GM12878 (cell line): Measurements from ENCODE around the gene LIX1L. TPM values are rescaled to one million over a fixed set of nuclear protein-coding genes. Genes with fewer than 3 reads are reported as not detected.

Experiments used
- ATAC-seq: fragments of 200-7000 bp; cut with Tn5 transposase; 3 replicates; pipeline ENCODE4 v1.9.1; 2020; ENCODE audit warnings: mild to moderate bottlenecking, moderate library complexity
- Bru-seq: library from RNA; stranded (reverse); fragments of 400-500 nt; gene quantifications from one replicate; lab custom pipeline; 2021; lab: Mats Ljungman, UMichigan
- BruChase-seq, 2 experiments: library from RNA; stranded (reverse); fragments of 400-500 nt; gene quantifications; one replicate each; lab custom pipeline; 2021; lab: Mats Ljungman, UMichigan
- BruUV-seq: library from RNA; stranded (reverse); fragments of 400-500 nt; replicated peaks from 2 replicates; lab custom pipeline; 2021; lab: Mats Ljungman, UMichigan
- CTCF ChIA-PET: fragments of 300-600 bp; sonication (Branson Sonifier 250); formaldehyde crosslinking; extraction: SDS; loops from one replicate; lab custom pipeline; 2021; ENCODE audit warnings: inconsistent platforms; lab: Yijun Ruan, JAX
- POLR2A ChIA-PET: fragments of 350-600 bp; formaldehyde crosslinking; extraction: SDS; loops from one replicate; lab custom pipeline; 2021; ENCODE audit warnings: inconsistent platforms; lab: Charles Lee
- RAD21 ChIA-PET: fragments of 300-600 bp; sonication (Branson Sonifier 250); formaldehyde crosslinking; loops from one replicate; lab custom pipeline; 2023; ENCODE audit warnings: antibody characterized with exemption; ENCODE audit not compliant: unreplicated experiment; lab: Charles Lee
- SMC1A ChIA-PET: fragments of 300-600 bp; sonication (Branson Sonifier 250); formaldehyde crosslinking; loops from one replicate; lab custom pipeline; 2023; ENCODE audit not compliant: unreplicated experiment, uncharacterized antibody; lab: Charles Lee
- DNase-seq: peaks from one replicate; pipeline ENCODE4 v3.0.0-alpha.2; 2011; ENCODE audit warnings: low read depth, low spot score
- FAIRE-seq: peaks from 3 replicates; lab custom pipeline; 2011; peaks lifted over from hg19 to GRCh38; lab: Jason Lieb, UNC
- H2AFZ ChIP-seq: 2 replicates; pipeline ENCODE4 v1.6.0; 2011; ENCODE audit warnings: low read depth, low read length, control low read depth; ENCODE audit not compliant: control insufficient read depth
- H3K27ac ChIP-seq: 2 replicates; pipeline ENCODE4 v1.5.1; 2011; ENCODE audit warnings: control low read depth; ENCODE audit not compliant: control insufficient read depth, insufficient read depth
- H3K27me3 ChIP-seq, 2 experiments: replicated peaks in 1 of 2; 2 replicates each; pipeline versions ENCODE4 v1.6.0 to v1.6.1; 2011; ENCODE audit warnings: low read length in 1 of 2; ENCODE audit not compliant: control insufficient read depth in 2 of 2, insufficient read depth in 2 of 2
- H3K36me3 ChIP-seq, 2 experiments: 2 replicates each; pipeline ENCODE4 v1.5.1; 2011; ENCODE audit warnings: low read length in 1 of 2; ENCODE audit not compliant: control insufficient read depth in 2 of 2, insufficient read depth in 2 of 2
- H3K4me1 ChIP-seq: 2 replicates; pipeline ENCODE4 v1.6.1; 2011; ENCODE audit warnings: mild to moderate bottlenecking, low read length, moderate library complexity, mixed read lengths; ENCODE audit not compliant: control insufficient read depth, insufficient read depth
- H3K4me2 ChIP-seq: 2 replicates; pipeline ENCODE4 v1.6.0; 2011; ENCODE audit warnings: control low read depth; ENCODE audit not compliant: control insufficient read depth, insufficient read depth
- H3K4me3 ChIP-seq: fragments of 200-600 bp; sonication (generic); 2 replicates; pipeline ENCODE4 v1.5.1; 2016
- H3K79me2 ChIP-seq: 2 replicates; pipeline ENCODE4 v1.6.0; 2011; ENCODE audit warnings: low read length; ENCODE audit not compliant: control insufficient read depth, insufficient read depth
- H3K9ac ChIP-seq: 2 replicates; pipeline ENCODE4 v1.8.0; 2011; ENCODE audit warnings: low read length, control low read depth, mixed read lengths; ENCODE audit not compliant: control insufficient read depth, insufficient read depth
- H3K9me3 ChIP-seq: replicated peaks from 3 replicates; pipeline ENCODE4 v1.5.1; 2011; ENCODE audit warnings: mild to moderate bottlenecking, low read length; ENCODE audit not compliant: control insufficient read depth, insufficient read depth
- H4K20me1 ChIP-seq: 2 replicates; pipeline ENCODE4 v1.6.0; 2011; ENCODE audit not compliant: control insufficient read depth, insufficient read depth
- IRF5 ChIP-seq: fragments of 450-650 bp; IDR thresholded peaks from 2 replicates; pipeline ENCODE4 v1.6.1; 2017; ENCODE audit warnings: borderline replicate concordance
- PRDM15 ChIP-seq: fragments of 450-650 bp; formaldehyde crosslinking; IDR thresholded peaks from 2 replicates; pipeline ENCODE4 v1.4.0; 2020; ENCODE audit warnings: mild to moderate bottlenecking, moderate library complexity
- ZNF592 ChIP-seq: fragments of 450-650 bp; IDR thresholded peaks from 2 replicates; pipeline ENCODE4 v1.6.1; 2017; ENCODE audit warnings: mild to moderate bottlenecking, moderate library complexity
- WGBS: methylation state at CpG from one replicate; pipeline ENCODE4 v1.1.6; 2016; ENCODE audit warnings: low lambda C conversion rate; ENCODE audit not compliant: insufficient replicate concordance, insufficient coverage; ENCODE audit errors: missing lambda C conversion rate; 5-methylcytosine and 5-hydroxymethylcytosine counted together
- in situ Hi-C: fragments of 300-500 bp; cut with MboI; formaldehyde crosslinking; loops from 9 replicates; pipeline ENCODE4 v1.14.3; 2018; ENCODE audit warnings: mixed read lengths
- intact Hi-C: fragments of 100-400 bp; cut with micrococcal nuclease; formaldehyde crosslinking; loops from one replicate; pipeline ENCODE4 v1.14.2; 2022; ENCODE audit not compliant: unreplicated experiment
- long read RNA-seq, 2 experiments: library from polyadenylated mRNA; unstranded; transcript quantifications; one replicate each; pipeline ENCODE4 v2.0.0, GENCODE V29; 2019 to 2020
- polyA minus RNA-seq, 3 experiments: library from RNA; depleted of rRNA, polyadenylated mRNA; stranded (reverse); fragments of >200 nt; gene quantifications; 2 replicates each; pipeline ENCODE4 v1.2.3, GENCODE V29; 2011
- polyA plus RNA-seq, 11 experiments: library from polyadenylated mRNA; depleted of rRNA in 4 of 11; unstranded in 6 of 11; stranded (reverse) in 5 of 11; fragments of >200 nt; fragmentation: Nextera tagmentation in 4 of 11; fragmentation: Illumina TruSeq in 1 of 11; extraction: Ambion mirVana in 4 of 11; extraction: Trizol in 1 of 11; gene quantifications; 1 replicate in 1 of 11; 2 replicates in 10 of 11; pipeline versions ENCODE4 v1.2.1 to v1.2.3, GENCODE V29; 2011 to 2016; ENCODE audit warnings: inconsistent platforms in 2 of 11, missing spikeins in 2 of 11, low read depth in 1 of 11
- total RNA-seq, 4 experiments: library from RNA; depleted of rRNA in 3 of 4; stranded (reverse); fragments of >200 nt in 3 of 4; fragmentation: Illumina TruSeq in 1 of 4; extraction: Trizol in 1 of 4; gene quantifications; 2 replicates each; pipeline versions ENCODE4 v1.2.1 to v1.2.3, GENCODE V29; 2013 to 2021

The LIX1L gene
- 6.9 and 7.7 TPM in 2 replicates for total RNA-seq (2013; cell fraction: nucleolus; rRNA removed)
- total RNA-seq (2014; rRNA removed): 16.7 and 19.7 TPM in 2 replicates
- total RNA-seq (2014; rRNA removed; fragmentation: Illumina TruSeq; extraction: Trizol): 13.9 and 15.2 TPM in 2 replicates
- 23.4 and 23.6 TPM in 2 replicates for total RNA-seq (2021)
- polyA plus RNA-seq (2011; ENCODE audit: low read depth): 6.3 TPM
- 48.2 and 53.1 TPM in 2 replicates for polyA plus RNA-seq (2011; rRNA removed)
- polyA plus RNA-seq (2011; cell fraction: cytosol; rRNA removed): 35.5 and 51.0 TPM in 2 replicates
- polyA plus RNA-seq (2011; cell fraction: nucleus; rRNA removed): 7.8 and 10.5 TPM in 2 replicates
- 9.9 and 10.2 TPM in 2 replicates for polyA plus RNA-seq (2012)
- polyA plus RNA-seq (2014; fragmentation: Illumina TruSeq; extraction: Trizol): 18.4 and 20.0 TPM in 2 replicates
- polyA plus RNA-seq (2014; fragmentation: Nextera tagmentation; extraction: Ambion mirVana): 10 to 100 TPM in 1 of 2 experiments, 1 to 10 TPM in 1; 5.5 to 12.2 TPM
- polyA plus RNA-seq (2014; rRNA removed): 19.4 and 21.9 TPM in 2 replicates
- 10 to 100 TPM in 1 of 2 experiments, 1 to 10 TPM in 1; 9.9 to 10.3 TPM for polyA plus RNA-seq (2016; fragmentation: Nextera tagmentation; extraction: Ambion mirVana)
- 24.7 and 26.5 TPM in 2 replicates for polyA minus RNA-seq (2011; rRNA and poly(A)+ RNA removed)
- polyA minus RNA-seq (2011; cell fraction: cytosol; rRNA and poly(A)+ RNA removed): 11.0 and 11.3 TPM in 2 replicates
- polyA minus RNA-seq (2011; cell fraction: nucleus; rRNA and poly(A)+ RNA removed): 2.7 and 4.4 TPM in 2 replicates
- Bru-seq, nascent RNA: percentile 71 among the genes with signal in this experiment
- BruChase-seq, experiment 1, labeled RNA remaining after a 6-hour chase: percentile 83 among the genes with signal in this experiment
- percentile 72 among the genes with signal in this experiment for BruChase-seq, experiment 2, labeled RNA remaining after a 2-hour chase
- long read RNA-seq, experiment 1, partial matches to known transcripts: 0 of 4 reads
- long read RNA-seq, experiment 1, other reads (novel, unspliced or antisense): 2 of 4 reads
- long read RNA-seq, experiment 2, transcript LIX1L-201 (6 exons, 3,975 nt): major isoform, 5 of 11 reads
- long read RNA-seq, experiment 2, partial matches to known transcripts: 0 of 11 reads
- long read RNA-seq, experiment 2, other reads (novel, unspliced or antisense): 6 of 11 reads

GRCh38 chr1:145957443-145958319 is at the start of gene LIX1L:
LIX1L (minus strand) TSS chr1:145958017; CDS start chr1:145957927, 90 bp downstream.
- intact Hi-C loops (loop anchor here (2.0 kb wide), 2 partner anchors 19 to 31 kb away; partner anchors contain the start of gene RBM8A), in situ Hi-C loops (no loop called here)
- WGBS: under 1% methylated on average over 39 of the region's 60 CpGs
- Histone ChIP-seq H2AFZ (peak within 1 kb of the TSS; percentile 77), H3K4me1 (peaks cover 8% of the 10 kb centered on the region), H4K20me1 (no peaks in the 10 kb centered on the region), H3K4me3 (peak within 1 kb of the TSS; percentile 78), H3K27me3 (no peaks in the 10 kb centered on the region; a peak in 1 of 4 replicates), H3K36me3 (no peaks in the 10 kb centered on the region; a peak in 1 of 4 replicates), H3K79me2 (peaks cover 21% of the 10 kb centered on the region), H3K9me3 (no peaks in the 10 kb centered on the region), H3K27ac (peak within 1 kb of the TSS; percentile 73), H3K9ac (peak within 1 kb of the TSS; percentile 72), H3K4me2 (peak within 1 kb of the TSS; percentile 93)
- ChIA-PET SMC1A (interaction anchor here (0.6 to 4.1 kb wide), 21 partner anchors 9 to 174 kb away, joined by 3 to 37 read pairs (median 4); partner anchors contain the start of genes PEX11B and RBM8A), CTCF (interaction anchor here (0.6 to 4.1 kb wide), 20 partner anchors 9 to 129 kb away, joined by 3 to 27 read pairs (median 3); partner anchors contain the start of genes NUDT17, RBM8A and TXNIP), RAD21 (interaction anchor here (0.8 to 4.7 kb wide), 10 partner anchors 21 to 99 kb away, joined by 3 to 47 read pairs (median 10); partner anchors contain the start of genes PEX11B, PIAS3, RBM8A and TXNIP), POLR2A (interaction anchor here (0.8 to 5.8 kb wide), 18 partner anchors 8 to 99 kb away, joined by 3 to 58 read pairs (median 7); partner anchors contain the start of genes PEX11B, PIAS3 and RBM8A)
- DNase-seq (peak; percentile 89), FAIRE-seq (peak; percentile 56), ATAC-seq (peak; percentile 90)
- BruUV-seq: no TSS peak
- TF ChIP-seq PRDM15: no peak
- TF ChIP-seq ZNF592: no peak
- TF ChIP-seq IRF5: no peak
